ENCODE results near the gene TPSAB1. TPM values are rescaled to one million over a fixed set of nuclear protein-coding genes. Genes with fewer than 3 reads are reported as not detected.

Gene TPSAB1
- total and polyA plus RNA-seq, 2 donors (not counting 3 experiments of a cell fraction or from before 2014, with no cell fraction given), result not detected

GRCh38 chr16:1220841-1221627, 19.5 kb upstream of the TPSAB1 start:
- no TSS peak for BruUV-seq (replicated peaks)

More at GRCh38 chr16:1220841-1221627, 19.5 kb upstream of the TPSAB1 start:
- CTCF ChIA-PET, result no interaction called here
- no peak overlapping the region for H3K4me2 ChIP-seq (ENCODE audit: insufficient read depth, low read length)
- no peak overlapping the region for H3K4me3 ChIP-seq (replicated peaks in 1 of 3; ENCODE audit: insufficient read depth in 1 of 3, low read depth in 1 of 3, low read length in 3 of 3)
- H3K9ac ChIP-seq (replicated peaks; ENCODE audit: extremely low read depth, insufficient read depth, low read length), result no peak overlapping the region
- dilution Hi-C loops (cut with MboI; ENCODE audit: extremely low pct_ligation_motif_present, low sequenced_read_pairs) (no loop called here), intact Hi-C loops (cut with micrococcal nuclease) (loop anchor here (5.0 kb wide), 1 partner anchor 696 kb away; the partner anchor contains the start of gene HS3ST6)
- H3K27ac ChIP-seq (ENCODE audit: insufficient read depth, low read depth, low read length), result no peak overlapping the region
- H2AFZ ChIP-seq (ENCODE audit: low read depth, low read length), result no peak overlapping the region
- H3K36me3 ChIP-seq (ENCODE audit: control insufficient read depth in 2 of 2, extremely low read depth in 1 of 2, insufficient read depth in 2 of 2, low read length in 2 of 2), result no peaks in the 10 kb centered on the region
- H3K4me1 ChIP-seq (ENCODE audit: control insufficient read depth, extremely low read depth, insufficient read depth, low read length), result no peaks in the 10 kb centered on the region
- no peaks in the 10 kb centered on the region for H3K79me2 ChIP-seq (ENCODE audit: control insufficient read depth, insufficient read depth, low read length)
- no peaks in the 10 kb centered on the region for H3K9me1 ChIP-seq (replicated peaks; ENCODE audit: control insufficient read depth, extremely low read depth, insufficient read depth, low read length)
- H4K20me1 ChIP-seq (replicated peaks; ENCODE audit: control insufficient read depth, extremely low read depth, insufficient read depth, low read length), result no peaks in the 10 kb centered on the region
- POLR2A ChIA-PET, result no interaction called here
- no peak for DNase-seq (ENCODE audit: low read depth, low spot score)
- FAIRE-seq, result no peak
- no peaks in the 10 kb centered on the region for H3K27me3 ChIP-seq (ENCODE audit: control insufficient read depth in 2 of 2, insufficient read depth in 2 of 2, low read length in 2 of 2)
- no peaks in the 10 kb centered on the region for H3K9me3 ChIP-seq (replicated peaks; ENCODE audit: control insufficient read depth, insufficient read depth, low read length)
- TF ChIP-seq POLR2AphosphoS5 (IDR thresholded peaks at IDR 0.05; ENCODE audit: insufficient read depth, low read depth, low read length), result no peak
- TF ChIP-seq MAX (IDR thresholded peaks at IDR 0.05; ENCODE audit: insufficient read depth, insufficient read length), result no peak
- no peak for TF ChIP-seq MYC (IDR thresholded peaks at IDR 0.05; ENCODE audit: low read depth, low read length)
- TF ChIP-seq GATA2 (IDR thresholded peaks at IDR 0.05; ENCODE audit: insufficient read depth, insufficient read length, low read depth, low read length), result no peak
- no peak for TF ChIP-seq EZH2 (IDR thresholded peaks at IDR 0.05; ENCODE audit: borderline replicate concordance, low read depth, low read length, severe bottlenecking)
- TF ChIP-seq POLR2A (IDR thresholded peaks at IDR 0.05; ENCODE audit: low read depth, low read length), result no peak
- no peak for TF ChIP-seq FOS (IDR thresholded peaks at IDR 0.05; ENCODE audit: borderline replicate concordance, insufficient read depth, low read length)
- no peak for TF ChIP-seq CTCF (IDR thresholded peaks at IDR 0.05; ENCODE audit: extremely low read depth in 1 of 2, insufficient read depth in 1 of 2, low read depth in 1 of 2, low read length in 2 of 2)
- TF ChIP-seq JUN (IDR thresholded peaks at IDR 0.05; ENCODE audit: borderline replicate concordance, insufficient read depth, insufficient read length, low read depth), result no peak
